Mesenchymal stem cell (in vitro differentiated cells and primary cell): Measurements from ENCODE around the gene SOX6.

Experiments
- DNase-seq: peaks from one replicate; pipeline ENCODE4 v3.0.0-alpha.2; 2013
- H2AFZ ChIP-seq: one replicate; pipeline ENCODE4 v1.6.1; 2013; ENCODE audit warnings: low read depth, mild to moderate bottlenecking, control low read depth, inconsistent platforms, low read length, moderate library complexity
- H2AK5ac ChIP-seq: 2 replicates; pipeline ENCODE4 v1.6.1; 2013; ENCODE audit warnings: low read length, moderate library complexity, mild to moderate bottlenecking, inconsistent platforms; ENCODE audit not compliant: severe bottlenecking
- H2BK120ac ChIP-seq: one replicate; pipeline ENCODE4 v1.6.1; 2013; ENCODE audit warnings: low read depth, mild to moderate bottlenecking, inconsistent platforms, low read length, moderate library complexity
- H2BK12ac ChIP-seq, 2 experiments: one replicate each; pipeline ENCODE4 v1.6.1; 2013; ENCODE audit warnings: inconsistent platforms in 2 of 2, low read length in 2 of 2, mild to moderate bottlenecking in 2 of 2, moderate library complexity in 2 of 2, control low read depth in 1 of 2
- H2BK15ac ChIP-seq: one replicate; pipeline ENCODE4 v1.6.1; 2013; ENCODE audit warnings: mild to moderate bottlenecking, low read depth, inconsistent platforms; ENCODE audit not compliant: poor library complexity, severe bottlenecking
- H2BK5ac ChIP-seq: 2 replicates; pipeline ENCODE4 v1.6.1; 2013; ENCODE audit warnings: low read depth, mild to moderate bottlenecking, low read length, control low read depth, inconsistent platforms; ENCODE audit not compliant: poor library complexity, severe bottlenecking
- H3K14ac ChIP-seq, 2 experiments: one replicate each; pipeline ENCODE4 v1.6.1; 2013; ENCODE audit warnings: inconsistent platforms in 2 of 2, low read length in 2 of 2, control low read depth in 1 of 2, mild to moderate bottlenecking in 1 of 2, moderate library complexity in 1 of 2
- H3K18ac ChIP-seq, 2 experiments: one replicate each; pipeline ENCODE4 v1.6.1; 2013; ENCODE audit warnings: inconsistent platforms in 2 of 2, low read length in 2 of 2, control low read depth in 1 of 2, low read depth in 1 of 2, mild to moderate bottlenecking in 1 of 2
- H3K23ac ChIP-seq, 2 experiments: one replicate each; pipeline ENCODE4 v1.6.1; 2013; ENCODE audit warnings: inconsistent platforms in 2 of 2, low read length in 2 of 2, mild to moderate bottlenecking in 2 of 2, moderate library complexity in 2 of 2, control low read depth in 1 of 2
- H3K27ac ChIP-seq: 2 replicates; pipeline ENCODE4 v1.5.1; 2013; ENCODE audit warnings: mild to moderate bottlenecking, moderate library complexity, low read length, control low read depth, inconsistent platforms; ENCODE audit not compliant: poor library complexity, severe bottlenecking
- H3K27me3 ChIP-seq, 2 experiments: 2 replicates each; pipeline versions ENCODE4 v1.6.1 to v1.7.0; 2013; ENCODE audit warnings: low read length in 2 of 2, mild to moderate bottlenecking in 2 of 2, moderate library complexity in 2 of 2, control low read depth in 1 of 2, inconsistent platforms in 1 of 2; ENCODE audit not compliant: control insufficient read depth in 1 of 2, insufficient read depth in 1 of 2
- H3K36me3 ChIP-seq, 2 experiments: 2 replicates each; pipeline versions ENCODE4 v1.6.1 to v1.7.0; 2013; ENCODE audit warnings: low read length in 2 of 2, control low read depth in 1 of 2, inconsistent platforms in 1 of 2, low read depth in 1 of 2, mild to moderate bottlenecking in 1 of 2; ENCODE audit not compliant: insufficient read depth in 2 of 2, control insufficient read depth in 1 of 2
- H3K4ac ChIP-seq, 2 experiments: one replicate each; pipeline ENCODE4 v1.6.1; 2013; ENCODE audit warnings: inconsistent platforms in 2 of 2, low read length in 2 of 2, mild to moderate bottlenecking in 2 of 2, moderate library complexity in 2 of 2, control low read depth in 1 of 2, low read depth in 1 of 2
- H3K4me1 ChIP-seq: 2 replicates; pipeline ENCODE4 v1.6.1; 2013; ENCODE audit warnings: low read depth, low read length, control low read depth; ENCODE audit not compliant: control insufficient read depth, insufficient read depth
- H3K4me2 ChIP-seq: 2 replicates; pipeline ENCODE4 v1.6.1; 2013; ENCODE audit warnings: low read length, mild to moderate bottlenecking, inconsistent platforms; ENCODE audit not compliant: poor library complexity, severe bottlenecking
- H3K4me3 ChIP-seq, 2 experiments: 2 replicates each; pipeline versions ENCODE4 v1.5.1 to v1.7.0; 2013; ENCODE audit warnings: low read length in 2 of 2, mild to moderate bottlenecking in 2 of 2, control low read depth in 1 of 2, low read depth in 1 of 2; ENCODE audit not compliant: insufficient read depth in 1 of 2
- H3K79me1 ChIP-seq: replicated peaks from 2 replicates; pipeline ENCODE4 v1.6.1; 2013; ENCODE audit warnings: mild to moderate bottlenecking, control low read depth, low read length, inconsistent platforms; ENCODE audit not compliant: poor library complexity, severe bottlenecking
- H3K9ac ChIP-seq: 2 replicates; pipeline ENCODE4 v1.7.0; 2013; ENCODE audit warnings: mild to moderate bottlenecking, low read length, moderate library complexity
- H3K9me3 ChIP-seq: 2 replicates; pipeline ENCODE4 v1.7.0; 2013; ENCODE audit warnings: mild to moderate bottlenecking, low read length; ENCODE audit not compliant: control insufficient read depth
- H4K8ac ChIP-seq: one replicate; pipeline ENCODE4 v1.6.1; 2013; ENCODE audit warnings: inconsistent platforms, mild to moderate bottlenecking, low read length, moderate library complexity
- H4K91ac ChIP-seq: one replicate; pipeline ENCODE4 v1.6.1; 2013; ENCODE audit warnings: mild to moderate bottlenecking, low read length, inconsistent platforms
- WGBS: methylation state at CpG from one replicate; pipeline ENCODE4 v1.1.7; 2013; ENCODE audit warnings: mixed read lengths; 5-methylcytosine and 5-hydroxymethylcytosine counted together

SOX6 gene

GRCh38 chr11:16099343-16099900, 256.9 kb downstream of the SOX6 start:
- H3K27me3 ChIP-seq, result peaks cover 0 to 3% of the 10 kb centered on the region in 2 experiments
- no peak overlapping the region for H4K8ac ChIP-seq
- no peak for DNase-seq
- no peak overlapping the region for H3K4me2 ChIP-seq
- H3K23ac ChIP-seq, result no peak overlapping the region
- no peak overlapping the region for H4K91ac ChIP-seq
- H2AFZ ChIP-seq, result no peak overlapping the region
- H2AK5ac ChIP-seq, result no peak overlapping the region
- no peak overlapping the region for H3K27ac ChIP-seq
- WGBS, result 82% methylated on average over 2 of the region's 2 CpGs
- H2BK12ac ChIP-seq, result no peak overlapping the region
- H2BK120ac ChIP-seq, result no peak overlapping the region
- H2BK15ac ChIP-seq, result no peak overlapping the region
- H3K9ac ChIP-seq, result no peak overlapping the region
- no peak overlapping the region for H3K14ac ChIP-seq
- H3K4me3 ChIP-seq, result no peak overlapping the region
- no peak overlapping the region for H3K18ac ChIP-seq
- H2BK5ac ChIP-seq, result no peak overlapping the region
- no peaks in the 10 kb centered on the region for H3K4me1 ChIP-seq
- H3K36me3 ChIP-seq, result no peaks in the 10 kb centered on the region
- H3K79me1 ChIP-seq, result no peaks in the 10 kb centered on the region
- H3K9me3 ChIP-seq, result no peaks in the 10 kb centered on the region
- no peak overlapping the region for H3K4ac ChIP-seq

- Histone ChIP-seq H4K8ac (no peak overlapping the region), H3K4me1 (no peaks in the 10 kb centered on the region), H2AK5ac (no peak overlapping the region), H3K27me3 (peaks cover 0 to 3% of the 10 kb centered on the region in 2 experiments), H2BK5ac (no peak overlapping the region), H3K4ac (no peak overlapping the region), H2BK15ac (no peak overlapping the region), H3K36me3 (no peaks in the 10 kb centered on the region), H3K27ac (no peak overlapping the region), H3K14ac (no peak overlapping the region), H3K23ac (no peak overlapping the region), H3K79me1 (no peaks in the 10 kb centered on the region), H4K91ac (no peak overlapping the region), H2BK12ac (no peak overlapping the region), H3K9ac (no peak overlapping the region), H3K18ac (no peak overlapping the region), H3K4me2 (no peak overlapping the region), H2BK120ac (no peak overlapping the region), H3K4me3 (no peak overlapping the region), H3K9me3 (no peaks in the 10 kb centered on the region), H2AFZ (no peak overlapping the region)
- DNase-seq, result peak; percentile 28
- WGBS, result 93% methylated on average over 1 of the region's 3 CpGs
Measured at GRCh38 chr11:16098526-16099205, 257.7 kb downstream of the SOX6 start.

- H3K9me3 ChIP-seq, result no peaks in the 10 kb centered on the region
- 100% methylated on average over 2 of the region's 2 CpGs for WGBS
- H2AK5ac ChIP-seq, result no peak overlapping the region
- no peak for DNase-seq
- H3K14ac ChIP-seq, result no peak overlapping the region
- H3K23ac ChIP-seq, result no peak overlapping the region
- no peak overlapping the region for H2BK15ac ChIP-seq
- H3K4me3 ChIP-seq, result no peak overlapping the region
- H2BK120ac ChIP-seq, result no peak overlapping the region
- H3K4me2 ChIP-seq, result no peak overlapping the region
- H3K4me1 ChIP-seq, result no peaks in the 10 kb centered on the region
- H4K91ac ChIP-seq, result no peak overlapping the region
- no peak overlapping the region for H4K8ac ChIP-seq
- H3K4ac ChIP-seq, result no peak overlapping the region
- H3K27me3 ChIP-seq, result peaks cover 0 to 3% of the 10 kb centered on the region in 2 experiments
- no peak overlapping the region for H2BK12ac ChIP-seq
- no peak overlapping the region for H3K9ac ChIP-seq
- H3K79me1 ChIP-seq, result no peaks in the 10 kb centered on the region
- no peak overlapping the region for H2AFZ ChIP-seq
- H2BK5ac ChIP-seq, result no peak overlapping the region
- H3K27ac ChIP-seq, result no peak overlapping the region
- no peaks in the 10 kb centered on the region for H3K36me3 ChIP-seq
- H3K18ac ChIP-seq, result no peak overlapping the region
Measured at GRCh38 chr11:16097543-16097942, 258.8 kb downstream of the SOX6 start.

- Histone ChIP-seq H3K36me3 (no peaks in the 10 kb centered on the region), H3K27me3 (no peaks in the 10 kb centered on the region), H2AFZ (no peak overlapping the region), H3K4me3 (no peak overlapping the region), H4K91ac (no peak overlapping the region), H3K27ac (no peak overlapping the region), H2BK120ac (no peak overlapping the region), H2AK5ac (no peak overlapping the region), H3K4me1 (no peaks in the 10 kb centered on the region), H3K14ac (no peak overlapping the region), H3K79me1 (no peaks in the 10 kb centered on the region), H3K23ac (no peak overlapping the region), H2BK5ac (no peak overlapping the region), H4K8ac (no peak overlapping the region), H3K9ac (no peak overlapping the region), H3K18ac (no peak overlapping the region), H3K9me3 (no peaks in the 10 kb centered on the region), H2BK15ac (no peak overlapping the region), H3K4me2 (no peak overlapping the region), H3K4ac (no peak overlapping the region), H2BK12ac (no peak overlapping the region)
- WGBS, result 70% methylated on average over 2 of the region's 2 CpGs
- no peak for DNase-seq
Measured at GRCh38 chr11:16096336-16096735, 260.0 kb downstream of the SOX6 start.
